ENCODE measurements around the gene ARFGEF2.
A peak's percentile ranks its signal among the peaks of the same experiment; 100 is the strongest.
"Not testable (repeated sequence)": the region's sequence is repeated elsewhere in the genome, so short reads cannot be mapped to it uniquely, and the experiment has no call there.

Gene ARFGEF2

GRCh38 chr20:48921168-48921882, at the start of gene ARFGEF2:
Gene ARFGEF2, plus strand, starts transcription at chr20:48921711. Its CDS starts 179 bp downstream, at chr20:48921890.
- DNase-seq (ENCODE audit: low spot score): peak; percentile 93

- DNase-seq (ENCODE audit: low spot score): no peak
Observed at GRCh38 chr20:48875233-48875913, 46.1 kb upstream of the ARFGEF2 start.

DNA sequence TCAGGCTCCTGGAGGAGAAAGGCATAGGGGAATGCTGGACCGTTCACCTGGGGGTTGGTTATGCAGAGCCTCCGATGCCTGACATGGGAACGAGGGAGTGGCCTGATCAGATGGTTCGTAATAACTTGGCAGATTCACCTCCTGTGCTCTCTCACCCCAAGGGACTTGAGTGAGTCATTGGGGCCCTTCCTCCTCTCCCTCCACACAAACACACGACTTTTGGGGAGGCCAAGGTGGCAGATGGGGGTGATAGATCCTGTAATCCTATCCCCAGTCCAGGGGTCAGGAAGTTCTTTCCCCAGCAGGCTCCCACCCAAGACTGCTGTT, 45.6 kb upstream of the ARFGEF2 start:
- DNase-seq (ENCODE audit: low spot score): no peak

DNA sequence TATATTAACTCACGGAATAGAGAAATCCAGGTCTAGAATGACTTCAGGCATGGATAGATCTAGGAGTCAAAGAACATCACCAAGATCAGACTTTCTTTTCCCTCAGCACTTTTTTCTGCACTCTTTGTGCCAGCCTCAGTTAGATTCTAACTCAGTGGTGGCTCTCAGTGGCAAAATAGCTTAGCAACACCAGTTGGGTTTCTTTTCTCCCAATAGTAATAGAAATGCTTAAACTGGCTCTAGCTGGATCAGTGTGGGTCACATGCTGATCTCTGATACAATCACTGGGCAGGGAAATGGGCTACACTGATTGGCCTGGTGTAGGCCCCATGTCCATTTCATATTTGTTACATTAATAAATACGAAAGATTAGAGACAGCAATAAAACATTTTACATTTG, 44.2 kb upstream of the ARFGEF2 start:
- no peak for DNase-seq (ENCODE audit: low spot score)

DNA sequence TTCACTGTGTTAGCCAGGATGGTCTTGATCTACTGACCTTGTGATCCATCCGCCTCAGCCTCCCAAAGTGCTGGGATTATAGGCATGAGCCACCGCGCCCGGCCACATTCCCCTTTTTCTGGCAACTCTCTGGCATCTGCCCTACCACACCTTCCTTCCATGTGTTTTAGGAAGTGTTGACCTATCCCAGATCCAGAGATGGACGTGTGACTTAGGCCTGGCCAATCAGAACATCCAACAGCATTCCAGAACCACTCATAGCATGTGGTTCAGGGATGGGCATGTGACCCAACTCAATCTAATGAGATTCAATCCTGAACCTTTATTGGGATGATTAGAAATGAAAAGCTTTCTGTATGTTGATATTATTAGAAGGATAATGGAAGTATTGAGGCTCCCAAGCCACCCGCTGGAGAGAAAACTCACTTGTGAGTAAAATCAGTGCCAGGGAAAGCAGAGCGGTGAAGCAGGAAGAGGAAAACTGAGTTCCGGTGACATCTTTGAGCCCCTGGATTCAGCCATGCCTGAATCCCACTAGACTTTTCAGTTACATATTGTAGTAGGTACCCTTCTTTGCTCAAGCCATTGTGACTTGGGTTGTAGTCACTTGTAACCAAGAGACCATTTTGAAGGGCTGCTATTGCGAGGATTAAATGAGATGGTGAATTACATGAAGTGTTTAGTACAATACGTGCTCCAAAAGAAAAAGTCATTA, 42.8 kb upstream of the ARFGEF2 start:
- DNase-seq (ENCODE audit: low spot score): no peak

- no peak for DNase-seq (ENCODE audit: low spot score)
Observed at GRCh38 chr20:48879612-48880245, 41.8 kb upstream of the ARFGEF2 start.

DNA sequence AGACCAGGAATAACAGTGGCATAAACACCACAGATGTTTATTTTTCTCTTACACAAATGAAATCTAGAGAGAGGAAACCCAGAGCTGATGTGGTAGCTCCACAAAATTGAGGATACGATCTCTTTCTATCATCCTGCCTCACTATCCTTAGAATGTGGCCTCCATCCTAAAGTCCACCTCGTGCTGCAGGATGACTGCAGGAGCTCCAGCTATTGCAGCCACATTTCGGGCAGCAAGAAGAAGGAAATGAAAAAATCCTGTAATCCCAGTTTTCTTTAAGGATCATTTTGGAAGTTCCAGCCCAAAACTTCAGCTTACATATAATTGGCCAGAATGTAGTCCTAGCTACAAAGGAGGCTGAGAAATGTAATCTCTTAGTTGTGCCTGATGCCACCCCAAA, 41.2 kb upstream of the ARFGEF2 start:
- no peak for DNase-seq (ENCODE audit: low spot score)

DNA sequence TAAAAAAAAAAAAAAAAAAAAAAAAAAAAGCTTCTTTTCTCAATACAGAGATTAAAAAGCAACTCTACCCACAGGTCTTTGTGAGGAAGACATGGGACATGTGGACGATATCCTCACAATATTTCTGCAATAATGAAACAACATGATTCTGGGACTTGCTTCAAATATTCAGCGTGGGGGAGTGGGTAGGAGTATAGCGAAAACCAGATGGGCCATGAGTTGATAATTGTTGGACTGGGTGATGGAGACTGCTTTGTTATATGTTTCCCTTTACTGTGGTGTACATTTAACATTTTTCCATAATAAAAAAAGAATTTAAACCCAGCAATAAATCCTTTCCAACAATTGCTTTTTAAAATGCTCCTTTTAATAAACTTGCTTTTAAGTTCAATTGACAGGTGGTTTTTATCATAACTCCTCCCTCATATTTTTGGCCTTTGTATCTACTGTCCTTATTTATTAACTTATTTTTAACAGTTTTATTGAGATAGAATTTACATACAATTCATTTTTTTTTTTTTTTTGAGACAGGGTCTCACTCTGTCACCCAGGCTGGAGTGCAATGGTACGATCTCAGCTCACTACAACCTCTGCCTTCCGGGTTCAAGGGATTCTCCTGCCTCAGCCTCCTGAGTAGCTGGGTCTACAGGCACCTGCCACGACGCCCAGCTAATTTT, 40.4 kb upstream of the ARFGEF2 start:
- DNase-seq (ENCODE audit: low spot score): no peak

- DNase-seq (ENCODE audit: low spot score): no peak
Observed at GRCh38 chr20:48885237-48885636, 36.3 kb upstream of the ARFGEF2 start.

GRCh38 chr20:48886194-48886593, 35.3 kb upstream of the ARFGEF2 start:
- DNase-seq (ENCODE audit: low spot score): no peak

- no peak for DNase-seq (ENCODE audit: low spot score)
Observed at GRCh38 chr20:48886811-48887210, 34.7 kb upstream of the ARFGEF2 start.

DNA sequence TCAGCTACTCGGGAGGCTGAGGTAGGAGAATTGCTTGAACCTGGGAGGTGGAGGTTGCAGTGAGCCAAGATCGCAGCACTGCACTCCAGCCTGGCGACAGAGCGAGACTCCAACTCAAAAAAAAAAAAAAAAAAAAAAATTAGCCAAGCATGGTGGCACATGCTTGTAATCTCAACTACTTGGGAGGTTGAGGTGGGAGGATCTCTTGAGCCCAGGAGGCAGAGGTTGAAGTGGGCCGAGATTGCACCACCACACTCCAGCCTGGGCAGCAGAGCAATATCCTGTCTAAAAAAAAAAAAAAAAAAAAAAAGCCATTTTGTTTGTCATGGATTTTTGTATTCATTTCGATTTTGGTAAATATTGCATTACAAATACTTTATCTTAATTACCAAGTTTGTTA, 33.0 kb upstream of the ARFGEF2 start:
- not testable (repeated sequence) for DNase-seq (ENCODE audit: low spot score)

DNA sequence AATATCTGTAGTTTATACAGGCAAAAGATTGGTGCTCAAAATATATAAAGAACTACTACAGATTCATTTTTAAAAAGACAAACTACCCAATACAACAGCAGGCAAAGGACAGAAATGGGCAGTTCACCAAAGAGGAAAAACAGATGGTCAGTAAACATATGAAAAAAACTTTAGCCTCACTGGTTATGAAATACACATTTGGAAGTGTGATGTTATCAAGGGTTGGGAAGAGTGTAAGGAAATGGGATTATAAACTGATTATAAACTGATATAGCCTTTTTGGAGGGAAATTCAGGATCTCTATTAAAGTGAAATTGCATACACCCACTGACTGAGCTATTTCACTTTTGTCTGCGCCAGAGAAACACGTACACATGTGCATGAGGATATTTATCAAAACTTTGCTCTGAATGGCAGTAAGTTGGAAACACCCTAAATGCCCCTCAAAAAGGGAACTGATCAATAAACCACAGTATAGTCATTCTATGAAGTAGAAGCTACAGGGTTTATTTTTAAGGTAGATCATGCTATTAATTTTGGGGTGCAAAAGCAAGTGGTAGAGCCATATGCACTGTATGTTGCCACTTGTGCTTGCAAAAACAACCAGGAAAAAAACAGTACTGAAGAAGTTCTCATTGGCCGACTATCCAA, 32.2 kb upstream of the ARFGEF2 start:
- DNase-seq (ENCODE audit: low spot score): no peak

DNA sequence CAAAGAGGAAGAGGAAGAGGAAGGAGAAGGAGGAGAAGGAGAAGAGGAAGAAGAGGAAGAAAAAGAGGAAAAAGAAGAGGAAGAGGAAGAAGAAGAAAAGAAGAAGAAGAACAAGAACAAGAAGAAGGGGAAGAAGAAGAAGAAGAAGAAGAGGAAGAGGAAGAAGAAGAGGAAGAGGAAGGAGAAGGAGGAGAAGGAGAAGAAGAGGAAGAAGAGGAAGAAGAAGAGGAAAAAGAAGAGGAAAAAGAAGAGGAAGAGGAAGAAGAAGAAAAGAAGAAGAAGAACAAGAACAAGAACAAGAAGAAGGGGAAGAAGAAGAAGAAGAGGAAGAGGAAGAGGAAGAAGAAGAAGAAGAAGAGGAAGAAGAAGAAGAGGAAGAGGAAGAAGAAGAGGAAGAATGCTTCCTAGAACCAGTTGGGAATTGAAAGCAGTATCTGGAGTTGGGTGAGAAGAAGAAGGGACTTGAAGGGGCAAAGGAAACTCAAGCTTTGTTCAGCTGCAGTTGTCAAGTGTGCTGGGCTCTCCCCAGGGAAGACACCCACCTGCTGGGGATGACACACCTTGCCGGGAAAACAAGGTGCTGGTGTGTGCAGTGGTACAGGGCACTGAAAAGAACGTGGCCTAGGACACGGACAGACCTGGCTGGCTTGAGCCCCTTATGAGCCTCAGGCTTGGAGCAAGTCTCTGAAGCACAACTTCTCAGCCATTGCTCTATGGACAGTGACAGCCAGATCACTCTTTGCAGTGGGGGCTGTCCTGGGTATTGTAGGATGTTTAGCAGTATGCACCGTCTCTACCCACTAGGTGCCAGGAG, 30.1 kb upstream of the ARFGEF2 start:
- no peak for DNase-seq (ENCODE audit: low spot score)

DNA sequence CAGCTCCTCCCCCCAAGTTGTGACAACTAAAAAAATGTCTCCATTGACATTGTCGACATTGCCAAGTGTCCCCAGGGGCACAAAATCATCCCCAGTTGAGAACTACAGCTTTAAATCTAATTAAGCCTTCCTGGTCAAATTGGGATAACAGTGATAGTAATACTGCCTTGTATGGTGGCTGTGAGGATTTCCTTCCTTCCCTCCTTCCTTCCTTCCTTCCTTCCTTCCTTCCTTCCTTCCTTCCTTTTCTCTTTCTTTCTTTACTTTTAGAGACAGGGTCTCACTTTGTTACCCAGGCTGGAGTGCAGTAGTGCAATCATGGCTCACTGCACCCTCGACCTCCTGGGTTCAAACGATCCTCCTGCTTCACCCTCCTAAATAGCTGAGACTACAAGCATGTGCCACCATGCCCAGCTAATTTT, 29.5 kb upstream of the ARFGEF2 start:
- no peak for DNase-seq (ENCODE audit: low spot score)

- DNase-seq (ENCODE audit: low spot score): no peak
Observed at GRCh38 chr20:48892891-48893290, 28.6 kb upstream of the ARFGEF2 start.

GRCh38 chr20:48893374-48893773, 28.1 kb upstream of the ARFGEF2 start:
- no peak for DNase-seq (ENCODE audit: low spot score)

GRCh38 chr20:48897305-48898010, 24.1 kb upstream of the ARFGEF2 start:
- no peak for DNase-seq (ENCODE audit: low spot score)

DNA sequence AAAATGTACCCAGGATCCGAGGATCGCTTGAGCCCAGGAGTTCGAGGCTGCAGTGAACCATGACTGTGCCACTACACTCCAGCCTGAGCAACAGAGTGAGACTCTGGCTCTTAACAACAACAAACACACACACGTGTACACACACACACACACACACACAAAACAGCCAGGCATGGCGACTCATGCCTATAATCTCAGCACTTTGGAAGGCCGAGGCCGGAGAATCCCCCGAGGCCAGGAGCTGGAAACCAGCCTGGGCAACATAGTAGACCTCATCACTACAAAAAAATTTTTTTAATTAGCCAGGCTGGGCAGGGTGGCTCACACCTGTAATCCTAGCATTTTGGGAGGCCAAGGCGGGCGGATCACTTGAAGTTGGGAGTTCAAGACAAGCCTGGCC, 23.3 kb upstream of the ARFGEF2 start:
- DNase-seq (ENCODE audit: low spot score): no peak

DNA sequence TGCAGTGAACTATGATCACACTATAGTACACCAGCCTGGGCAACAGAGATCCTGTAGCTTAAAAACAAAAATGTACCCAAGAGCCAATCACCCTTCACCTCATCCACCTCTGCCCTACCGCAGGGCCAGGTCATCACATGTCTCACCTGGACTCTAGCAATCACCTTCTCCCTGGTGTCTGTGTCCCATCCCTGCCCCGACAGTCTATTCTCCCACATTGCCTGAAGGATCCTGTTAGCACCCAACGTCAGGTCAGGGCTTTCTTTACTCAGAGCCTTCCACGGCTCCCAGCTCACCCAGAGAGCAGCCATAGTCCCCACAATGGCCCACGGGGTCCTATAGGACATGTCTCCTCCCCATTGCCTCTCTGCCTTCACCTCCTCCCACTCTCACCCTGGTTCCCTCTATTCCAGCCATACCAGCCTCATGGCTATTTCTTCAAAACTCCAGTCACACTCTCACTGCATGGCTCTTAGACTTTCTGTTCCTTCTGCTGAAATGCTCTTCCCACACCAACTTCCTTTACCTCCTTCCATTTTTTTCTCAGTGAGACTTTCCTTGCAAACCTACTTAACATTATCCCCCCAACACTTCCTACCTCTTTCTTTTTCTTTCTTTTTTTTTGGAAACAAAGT, 22.5 kb upstream of the ARFGEF2 start:
- no peak for DNase-seq (ENCODE audit: low spot score)
